ENCODE results near the gene TSPAN5.
"Not testable (repeated sequence)": the region's sequence is repeated elsewhere in the genome, so short reads cannot be mapped to it uniquely, and the experiment has no call there.

Gene TSPAN5

DNA sequence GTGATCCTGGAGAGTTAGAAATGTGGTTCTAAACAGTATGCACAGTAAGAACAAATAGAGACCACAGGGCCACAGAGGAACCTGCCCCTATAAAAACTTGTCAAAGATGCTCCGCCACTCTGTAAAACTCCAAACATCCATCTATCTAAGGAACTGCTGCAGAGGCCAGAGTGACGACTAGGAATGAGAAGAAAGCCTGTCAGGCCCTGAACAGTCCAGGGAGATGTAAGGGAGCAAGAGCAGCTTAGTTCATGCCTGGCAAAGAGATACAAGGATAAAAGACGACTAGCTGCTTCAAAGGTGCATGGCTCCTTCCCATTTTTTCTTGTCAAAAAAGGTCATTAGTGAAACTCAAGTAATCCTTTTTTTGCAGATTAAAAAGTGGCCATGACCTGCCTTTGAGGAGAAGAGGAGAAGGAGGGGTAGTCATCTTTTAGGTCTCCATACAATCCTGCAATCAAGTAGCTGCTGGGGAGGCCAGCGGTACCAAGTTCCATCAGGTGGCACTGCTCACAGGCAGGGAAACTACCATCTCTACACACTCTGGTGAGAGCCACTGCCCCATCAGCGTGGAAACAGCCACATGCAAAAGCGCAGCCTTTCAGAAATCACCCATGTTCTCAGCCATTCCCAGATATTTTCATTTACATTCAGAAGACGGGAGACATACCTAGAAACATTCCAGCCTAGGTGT lies 162.1 kb downstream of the TSPAN5 start:
- no peak for DNase-seq (ENCODE audit: low read depth in 2 of 2)

- no peak for DNase-seq (ENCODE audit: low read depth in 2 of 2)
Measured at GRCh38 chr4:98493296-98493695, 165.1 kb downstream of the TSPAN5 start.

GRCh38 chr4:98491899-98492559 lies 166.4 kb downstream of the TSPAN5 start:
- DNase-seq (ENCODE audit: low read depth in 2 of 2) = no peak

GRCh38 chr4:98490251-98490650 lies 168.2 kb downstream of the TSPAN5 start:
- DNase-seq (ENCODE audit: low read depth in 2 of 2) = no peak

DNA sequence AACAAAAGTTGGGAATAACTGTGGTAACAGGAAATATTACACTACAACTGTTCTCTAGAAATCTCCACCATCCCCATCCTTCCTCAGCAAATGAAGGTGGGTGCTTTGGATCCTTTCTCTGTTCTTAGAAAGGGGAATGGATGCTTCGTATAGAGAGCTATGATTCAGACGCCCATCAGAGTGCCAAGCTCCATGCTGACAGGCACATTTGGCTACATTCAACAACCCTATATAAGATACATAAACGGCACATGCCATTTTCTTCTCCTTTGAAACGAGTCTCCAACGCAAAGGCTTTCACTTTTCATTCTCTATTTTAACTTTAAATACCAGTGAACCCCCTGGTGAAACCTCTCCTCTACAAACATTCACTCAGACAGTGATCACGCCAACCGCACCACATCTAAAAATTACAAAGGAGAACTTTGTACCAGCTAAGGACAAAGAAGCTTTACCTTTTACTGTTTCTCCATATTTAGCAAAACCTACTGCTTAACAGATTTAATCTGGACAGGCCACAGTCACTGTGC lies 172.5 kb downstream of the TSPAN5 start:
- peak in 1 of 2 experiments; percentile 12 for DNase-seq (ENCODE audit: low read depth in 2 of 2)

GRCh38 chr4:98484031-98484430 lies 174.4 kb downstream of the TSPAN5 start:
- no peak for DNase-seq (ENCODE audit: low read depth in 2 of 2)

- peak in 1 of 2 experiments; percentile 20 for DNase-seq (ENCODE audit: low read depth in 2 of 2)
Measured at GRCh38 chr4:98482847-98483806, 175.3 kb downstream of the TSPAN5 start.

DNA sequence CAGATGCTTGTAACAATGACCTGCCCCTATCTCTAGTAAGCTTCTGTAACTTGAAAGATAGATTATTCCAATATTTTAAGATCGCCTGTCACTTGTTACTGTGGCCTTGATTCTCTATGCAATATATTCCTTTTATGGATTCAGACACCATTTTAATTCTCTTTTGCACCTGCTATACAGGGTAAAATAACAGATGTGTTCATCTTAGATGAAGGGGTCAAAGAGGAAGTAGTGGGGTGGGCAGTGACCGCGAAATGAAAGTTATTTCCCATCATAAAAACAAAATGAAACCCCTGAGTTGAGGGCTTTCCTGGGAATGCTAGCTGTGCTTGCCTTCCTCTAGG lies 175.9 kb downstream of the TSPAN5 start:
- no peak for DNase-seq (ENCODE audit: low read depth in 2 of 2)

DNA sequence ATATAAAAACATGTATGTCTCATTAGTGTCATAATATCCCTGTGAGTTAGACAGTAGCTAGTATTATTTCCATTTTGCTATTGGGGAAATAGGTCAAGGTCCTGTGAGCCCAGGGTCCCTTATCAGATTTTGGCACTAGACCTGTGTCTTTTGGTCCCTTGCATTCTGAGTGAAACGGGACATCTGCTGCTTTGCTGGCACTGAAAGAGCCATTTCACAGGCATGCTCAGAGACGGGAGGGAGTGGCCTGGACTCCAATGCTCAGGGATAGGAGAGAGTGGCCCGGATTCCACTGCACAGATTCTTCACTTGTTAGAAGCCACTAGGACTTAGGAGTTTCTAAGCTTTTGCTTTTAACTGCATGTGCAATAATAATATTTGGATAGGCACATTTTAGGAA lies 177.2 kb downstream of the TSPAN5 start:
- DNase-seq (ENCODE audit: low read depth in 2 of 2) = no peak

- no peak for DNase-seq (ENCODE audit: low read depth in 2 of 2)
Measured at GRCh38 chr4:98480535-98480934, 177.9 kb downstream of the TSPAN5 start.

DNA sequence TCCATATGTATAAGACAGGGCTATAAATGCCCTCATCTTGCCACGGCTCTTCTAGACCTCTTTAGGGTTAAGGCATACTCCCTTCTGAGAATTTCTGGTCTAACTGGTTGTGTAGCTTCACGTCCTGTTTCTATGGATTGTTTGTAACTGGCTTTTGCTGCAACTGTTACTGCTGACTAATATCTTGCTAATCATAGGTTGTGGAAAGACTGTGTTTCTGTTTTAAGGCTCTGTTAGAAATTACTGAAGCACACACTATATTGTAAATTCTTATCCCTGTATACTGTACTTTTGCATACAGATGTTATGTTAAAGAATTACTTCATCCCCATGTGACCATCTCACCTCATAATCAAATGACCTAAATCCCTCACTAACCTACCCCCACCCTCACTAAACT lies 178.8 kb downstream of the TSPAN5 start:
- DNase-seq (ENCODE audit: low read depth in 2 of 2) = not testable (repeated sequence)

DNA sequence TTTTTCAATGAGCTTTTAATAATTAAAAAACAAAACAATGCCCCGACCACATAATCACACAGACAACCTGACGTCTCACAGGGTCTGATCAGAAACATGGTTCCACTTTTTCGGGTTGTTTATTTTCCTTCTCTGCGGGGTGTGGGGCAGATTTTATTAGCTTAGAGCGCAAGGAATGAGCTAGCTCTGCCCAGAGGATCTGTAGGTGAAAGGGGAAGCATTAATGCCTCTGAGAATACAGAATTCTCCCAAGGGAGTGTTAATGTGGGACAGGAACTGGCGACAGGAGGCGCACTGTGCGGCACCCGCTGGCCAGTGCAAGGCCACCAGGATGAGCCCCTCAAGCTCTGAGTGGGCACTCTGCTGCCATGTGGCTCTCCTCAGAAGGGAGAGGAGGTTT lies 181.5 kb downstream of the TSPAN5 start:
- no peak for DNase-seq (ENCODE audit: low read depth in 2 of 2)

DNA sequence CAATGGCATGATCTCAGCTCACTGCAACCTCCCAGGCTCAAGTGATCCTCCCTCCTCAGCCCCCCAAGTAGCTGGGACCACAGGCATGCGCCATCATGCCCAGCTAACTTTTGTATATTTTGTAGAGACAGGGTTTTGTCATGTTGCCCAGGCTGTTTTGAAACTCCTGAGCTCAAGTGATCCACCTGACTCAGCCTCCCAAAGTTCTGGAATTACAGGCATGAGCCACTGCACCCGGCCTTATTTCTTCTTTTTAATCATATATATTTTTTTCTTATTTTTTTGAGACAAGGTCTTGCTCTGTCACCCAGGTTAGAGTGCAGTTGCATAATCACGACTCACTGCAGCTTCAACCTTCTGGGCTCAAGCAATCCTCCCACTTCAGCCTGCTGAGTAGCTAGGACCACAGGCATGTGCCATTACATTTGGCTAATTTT lies 184.0 kb downstream of the TSPAN5 start:
- DNase-seq (ENCODE audit: low read depth in 2 of 2) = no peak

GRCh38 chr4:98473046-98473445 lies 185.4 kb downstream of the TSPAN5 start:
- no peak for DNase-seq (ENCODE audit: low read depth in 2 of 2)

GRCh38 chr4:98470831-98471230 lies 187.6 kb downstream of the TSPAN5 start:
- DNase-seq (ENCODE audit: low read depth in 2 of 2) = no peak

GRCh38 chr4:98470366-98470765 lies 188.0 kb downstream of the TSPAN5 start:
- no peak for DNase-seq (ENCODE audit: low read depth in 2 of 2)

DNA sequence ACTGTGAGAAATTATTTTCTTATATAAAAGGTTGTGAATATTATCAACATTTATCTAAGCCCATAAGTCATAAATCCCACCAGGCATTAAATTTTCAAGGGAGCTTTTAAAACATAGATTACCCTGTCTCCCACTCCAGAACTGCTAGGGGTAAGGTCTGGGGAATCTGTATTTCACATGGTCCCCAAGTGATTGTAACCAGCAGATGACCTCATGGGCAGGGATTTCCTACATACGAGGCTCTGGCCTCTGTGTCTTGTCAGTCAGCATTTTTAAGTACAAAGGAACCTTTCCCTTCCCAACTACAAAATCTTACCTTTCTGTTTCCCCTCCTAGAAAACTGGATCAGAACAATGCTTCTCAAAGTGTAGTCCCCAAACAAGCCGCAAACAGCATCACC lies 188.6 kb downstream of the TSPAN5 start:
- DNase-seq (ENCODE audit: low read depth in 2 of 2) = no peak

GRCh38 chr4:98468709-98469108 lies 189.7 kb downstream of the TSPAN5 start:
- DNase-seq (ENCODE audit: low read depth in 2 of 2) = no peak

DNA sequence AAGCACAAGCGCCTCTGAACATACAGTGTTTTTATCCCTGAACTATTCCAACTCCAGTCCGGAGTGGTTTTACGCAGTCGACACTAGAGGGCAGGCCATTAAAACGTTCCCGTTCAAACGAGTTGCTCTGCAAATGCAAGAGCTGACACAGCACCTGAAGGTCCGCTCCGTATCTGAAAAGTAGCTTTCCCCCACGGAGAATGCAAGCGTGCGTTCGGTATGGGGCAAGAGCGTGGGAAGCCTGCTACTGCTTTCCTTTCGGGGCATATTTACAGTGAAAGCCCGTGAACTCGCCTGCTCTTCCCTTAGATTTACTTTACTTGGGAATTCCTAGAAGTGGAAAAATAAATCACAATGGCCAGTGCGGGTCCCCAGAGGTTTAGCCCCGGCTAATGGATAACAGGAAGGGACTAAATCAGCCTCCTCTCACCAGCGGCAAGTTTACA lies 190.8 kb downstream of the TSPAN5 start:
- peak; percentile 53 to 56 for DNase-seq (ENCODE audit: low read depth in 2 of 2)

- no peak for DNase-seq (ENCODE audit: low read depth in 2 of 2)
Measured at GRCh38 chr4:98466868-98467599, 191.4 kb downstream of the TSPAN5 start.

DNA sequence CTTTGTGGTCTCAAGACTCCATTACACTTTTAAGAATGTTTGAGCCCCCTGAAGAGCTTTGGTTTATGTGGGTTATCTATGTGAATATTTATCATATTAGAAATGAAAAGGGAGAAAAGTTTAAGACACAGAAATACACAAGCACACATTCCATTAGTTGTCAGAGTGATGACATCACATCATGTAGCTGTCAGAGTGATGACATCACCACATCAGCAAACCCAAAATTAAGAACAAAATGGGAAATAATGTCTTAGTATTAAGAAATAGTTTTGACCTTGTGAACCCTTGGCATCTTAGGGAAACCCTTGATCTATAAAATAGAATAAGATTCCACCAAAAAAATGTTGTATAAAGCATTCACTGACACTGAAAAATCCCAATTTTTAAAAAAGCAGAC lies 195.9 kb downstream of the TSPAN5 start:
- DNase-seq (ENCODE audit: low read depth in 2 of 2) = no peak
